HG02642 (cell line): ENCODE measurements around the gene ZNF254.
"Not testable (repeated sequence)": the region's sequence is repeated elsewhere in the genome, so short reads cannot be mapped to it uniquely, and the experiment has no call there.

Experiments
- ATAC-seq: cut with Tn5 transposase; IDR thresholded peaks from one replicate; pipeline ENCODE4 v1.9.1; 2021; ENCODE audit warnings: mild to moderate bottlenecking; ENCODE audit not compliant: unreplicated experiment, poor library complexity

Gene ZNF254

GRCh38 chr19:24086974-24087595, at the start of gene ZNF254:
ZNF254 (plus strand) TSS chr19:24087187; CDS start chr19:24087308, 121 bp downstream.
- ATAC-seq = peak; percentile 100

GRCh38 chr19:24040621-24041020, 46.4 kb upstream of the ZNF254 start:
- ATAC-seq = no peak

GRCh38 chr19:24041326-24041725, 45.7 kb upstream of the ZNF254 start:
- not testable (repeated sequence) for ATAC-seq

DNA sequence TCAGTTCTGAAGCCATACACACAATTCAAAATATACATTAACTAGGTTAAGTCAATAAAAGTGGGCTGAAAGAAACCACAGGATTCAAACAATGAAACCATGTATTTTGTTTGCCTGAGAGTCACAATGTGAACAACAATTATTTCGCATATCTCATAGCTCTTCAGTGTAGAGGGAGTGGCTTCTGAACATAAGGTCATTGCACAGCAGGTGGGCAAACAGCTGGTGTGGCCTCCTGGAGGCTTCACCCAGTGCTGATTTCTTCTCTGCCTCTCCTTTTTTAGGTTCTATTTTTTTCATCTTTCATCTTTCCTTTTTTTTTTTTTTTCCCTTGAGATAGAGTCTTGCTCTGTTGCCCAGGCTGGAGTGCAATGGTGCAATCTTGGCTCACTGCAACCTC, 40.4 kb upstream of the ZNF254 start:
- ATAC-seq = no peak

DNA sequence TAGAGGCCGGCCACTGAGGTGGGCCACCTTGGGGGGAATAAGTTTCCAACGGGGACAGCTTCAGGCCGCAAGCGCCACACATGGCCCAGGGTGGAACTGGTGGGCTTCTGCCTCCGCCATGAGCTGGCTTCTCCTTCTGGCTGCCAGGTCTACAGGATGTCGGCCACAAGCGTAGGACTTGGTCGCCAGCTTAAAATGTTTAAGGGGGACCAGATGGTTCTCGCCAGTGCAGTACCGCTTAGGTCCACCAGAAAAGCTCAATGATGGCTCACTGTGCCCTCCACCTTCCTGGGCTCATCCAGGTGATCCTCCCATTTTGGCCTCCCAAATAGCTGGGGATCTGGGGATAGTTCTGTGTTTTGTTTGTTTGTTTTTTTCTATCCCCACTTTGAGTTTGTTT, 38.7 kb upstream of the ZNF254 start:
- ATAC-seq = no peak

DNA sequence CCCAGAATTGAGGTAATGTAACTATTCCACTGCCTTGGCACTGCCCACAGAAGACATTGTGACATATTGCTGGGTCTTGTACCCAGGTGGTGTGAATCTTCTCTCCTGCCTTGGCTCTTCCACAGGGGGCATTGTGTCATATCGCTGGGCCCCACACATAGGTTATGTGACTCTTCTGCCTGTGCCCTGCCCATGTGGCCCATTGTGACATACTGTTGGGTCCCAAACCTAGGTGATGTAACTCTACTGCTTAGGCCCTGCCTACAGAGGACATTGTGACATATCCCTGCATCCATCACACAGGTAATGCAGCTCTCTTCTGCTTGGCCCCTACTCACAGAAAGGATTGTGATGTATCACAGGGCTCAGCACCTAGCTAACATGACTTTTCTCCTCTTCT, 37.5 kb upstream of the ZNF254 start:
- ATAC-seq = no peak

DNA sequence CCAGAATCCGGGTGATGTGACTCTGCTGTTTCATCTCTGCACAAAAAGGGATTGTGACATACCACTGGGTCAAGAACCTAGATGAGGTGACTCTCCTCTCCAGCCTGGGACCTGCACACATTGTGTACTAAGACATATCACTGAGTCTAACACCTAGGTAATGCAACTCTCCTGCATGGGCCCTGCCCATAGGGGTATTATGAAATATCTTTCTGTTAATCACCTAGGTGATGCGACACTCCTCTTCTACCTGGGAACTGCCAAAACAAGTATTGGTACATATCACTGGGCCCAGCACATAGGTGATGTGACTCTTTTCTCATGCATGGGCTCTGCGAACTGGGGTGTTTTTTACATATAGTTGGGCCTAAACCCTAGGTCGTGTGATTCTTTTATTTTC, 35.5 kb upstream of the ZNF254 start:
- no peak for ATAC-seq

DNA sequence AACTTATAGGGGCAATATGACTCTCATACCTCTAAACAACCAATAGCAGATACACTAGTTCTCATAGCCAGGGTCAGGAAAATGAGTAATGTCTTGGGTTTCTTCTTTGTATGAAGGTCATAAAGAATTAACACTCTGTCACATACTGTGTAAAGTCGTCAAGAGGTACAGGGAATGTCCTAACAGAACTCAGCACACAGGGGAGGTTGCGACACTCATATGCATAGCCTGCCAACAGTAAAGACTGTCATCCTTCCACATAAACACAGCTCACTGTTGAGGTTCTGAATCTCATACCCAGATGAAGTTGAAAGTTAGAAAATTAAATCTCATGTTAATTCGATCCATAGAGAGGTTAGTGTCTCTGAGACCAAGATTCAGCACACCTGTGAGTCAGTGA, 34.2 kb upstream of the ZNF254 start:
- ATAC-seq = no peak

- ATAC-seq = no peak
Measured at GRCh38 chr19:24053601-24054000, 33.4 kb upstream of the ZNF254 start.

DNA sequence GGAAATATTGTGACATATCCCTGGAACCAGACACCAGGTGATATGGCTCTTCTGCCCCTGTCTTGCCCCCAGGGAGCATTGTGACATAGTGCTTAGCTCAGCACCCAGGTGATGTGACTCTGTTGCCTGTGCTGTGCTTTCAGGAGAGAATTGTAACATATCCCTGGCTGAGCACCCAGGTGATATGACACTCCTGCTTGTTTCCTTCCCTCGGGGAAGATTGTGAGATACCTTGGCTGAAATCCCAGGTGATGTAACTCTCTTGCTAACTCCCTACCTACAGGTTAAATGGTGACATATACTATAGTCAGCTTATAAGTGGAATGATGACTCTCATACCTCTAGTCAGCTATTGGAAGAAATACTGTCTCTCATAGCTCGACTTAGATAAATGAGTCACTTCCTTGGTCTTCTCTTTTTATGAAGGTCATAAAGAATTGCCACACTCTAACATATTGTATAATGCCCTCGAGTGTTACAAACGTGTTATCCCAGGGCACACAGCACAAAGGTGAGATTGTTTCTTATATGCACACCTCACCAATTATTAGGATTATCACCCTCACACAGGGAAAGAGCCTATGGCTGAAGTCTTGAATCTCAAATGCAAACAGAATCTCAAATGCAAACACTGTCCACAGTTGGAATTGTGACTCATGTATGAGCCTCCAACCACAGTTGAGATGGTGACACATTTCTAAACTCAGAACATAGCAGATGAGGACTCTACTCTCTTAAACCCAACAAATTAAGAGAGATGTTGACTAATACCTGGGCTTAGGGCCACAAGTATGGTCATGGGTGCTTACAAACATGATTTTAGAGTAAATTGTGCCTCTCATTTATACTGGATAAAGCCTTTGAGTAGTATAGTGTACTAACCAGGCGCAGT, 32.7 kb upstream of the ZNF254 start:
- ATAC-seq = no peak

- ATAC-seq = no peak
Measured at GRCh38 chr19:24055548-24055947, 31.4 kb upstream of the ZNF254 start.

GRCh38 chr19:24057144-24057543, 29.8 kb upstream of the ZNF254 start:
- no peak for ATAC-seq

GRCh38 chr19:24059563-24060295, 27.3 kb upstream of the ZNF254 start:
- no peak for ATAC-seq

DNA sequence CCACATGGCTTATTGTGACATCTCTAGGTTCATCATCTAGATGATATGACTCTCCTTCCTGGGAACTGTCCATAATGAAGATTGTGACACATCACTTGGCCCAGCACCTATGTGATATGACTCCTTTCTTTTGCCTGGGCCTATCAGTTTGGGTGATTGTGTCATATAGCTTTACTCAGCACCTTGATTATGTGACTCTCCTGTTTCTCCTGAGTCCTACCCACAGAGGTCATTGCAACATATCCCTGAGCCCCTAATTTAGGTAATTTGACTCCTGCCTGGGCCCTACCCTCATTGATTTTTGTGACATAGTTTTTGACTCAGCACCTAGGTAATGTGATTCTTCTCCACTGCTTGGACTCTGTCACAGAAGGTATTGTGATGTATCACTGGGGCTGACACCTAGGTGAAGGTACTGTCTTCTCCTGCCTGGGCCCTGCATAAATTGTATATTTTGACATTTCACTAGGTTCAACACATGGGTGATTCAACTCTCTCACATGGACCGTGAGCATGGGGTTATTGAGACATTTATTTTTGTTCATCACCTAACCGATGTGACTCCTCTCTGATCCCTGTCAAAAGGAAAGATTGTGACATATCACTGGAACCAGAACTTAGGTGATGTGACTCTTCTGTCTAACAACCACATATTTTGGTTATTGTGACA, 26.2 kb upstream of the ZNF254 start:
- ATAC-seq = no peak

DNA sequence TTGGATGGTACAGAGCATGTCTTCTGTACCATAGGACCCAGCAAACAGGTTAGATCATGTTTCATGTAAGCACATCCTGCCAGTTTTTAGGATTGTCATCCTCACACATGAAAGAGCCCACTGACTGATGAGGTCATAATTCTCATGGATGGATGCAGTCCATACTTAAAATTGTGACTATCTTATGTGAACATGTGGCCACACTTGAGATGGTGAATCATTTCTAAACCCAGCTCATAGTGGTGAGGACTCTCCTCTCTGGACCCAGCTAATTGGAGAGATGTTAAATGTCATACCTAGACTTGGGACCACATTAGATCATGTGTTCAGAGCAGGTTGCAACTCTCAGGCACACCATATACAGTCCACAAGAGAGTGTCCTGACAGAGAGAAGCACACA, 24.8 kb upstream of the ZNF254 start:
- no peak for ATAC-seq

- no peak for ATAC-seq
Measured at GRCh38 chr19:24063295-24063694, 23.7 kb upstream of the ZNF254 start.

DNA sequence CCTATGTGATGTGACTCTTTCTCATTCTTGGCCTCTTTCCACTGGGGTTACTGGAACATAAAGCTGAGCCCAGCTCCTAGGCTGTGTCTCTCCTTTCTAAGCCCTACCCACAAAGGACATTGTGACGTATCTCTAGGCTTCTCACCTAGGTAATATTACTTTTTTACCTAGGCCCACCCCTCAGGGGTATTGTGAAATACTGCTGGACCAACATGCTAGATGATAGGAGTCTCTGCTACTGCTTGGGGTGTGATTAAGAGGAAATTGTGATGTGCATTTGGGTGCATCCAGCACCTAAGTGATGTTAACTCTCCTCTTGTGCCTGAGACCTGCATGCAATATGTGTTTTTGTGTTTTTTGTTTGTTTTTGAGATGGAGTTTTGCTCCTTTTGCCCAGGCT, 22.8 kb upstream of the ZNF254 start:
- no peak for ATAC-seq

DNA sequence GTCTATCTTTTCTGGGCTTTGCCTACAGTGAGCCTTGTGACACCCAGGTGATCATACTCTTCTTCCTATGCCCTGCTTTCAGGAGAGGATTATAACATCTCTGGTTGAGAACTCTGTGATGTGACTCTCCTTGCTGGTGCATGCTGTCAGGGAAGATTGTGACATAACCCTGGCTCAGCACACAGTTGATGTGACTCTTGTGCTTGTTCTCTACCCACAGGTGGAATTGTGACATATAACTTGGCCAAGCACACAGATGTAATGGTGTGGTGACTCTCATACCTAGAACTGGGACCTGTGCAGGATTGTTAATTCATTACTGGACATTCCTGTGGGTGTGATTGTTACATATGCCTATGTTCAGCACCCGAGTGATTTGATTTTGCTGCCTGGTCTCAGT, 21.7 kb upstream of the ZNF254 start:
- ATAC-seq = no peak

- no peak for ATAC-seq
Measured at GRCh38 chr19:24065865-24066604, 21.0 kb upstream of the ZNF254 start.
